ENCODE results near the gene PMM1. TPM values are rescaled to one million over a fixed set of nuclear protein-coding genes. Genes with fewer than 3 reads are reported as not detected.

The PMM1 gene
- total RNA-seq, 1 experiment from 2014 or later: 19.8 TPM

DNA sequence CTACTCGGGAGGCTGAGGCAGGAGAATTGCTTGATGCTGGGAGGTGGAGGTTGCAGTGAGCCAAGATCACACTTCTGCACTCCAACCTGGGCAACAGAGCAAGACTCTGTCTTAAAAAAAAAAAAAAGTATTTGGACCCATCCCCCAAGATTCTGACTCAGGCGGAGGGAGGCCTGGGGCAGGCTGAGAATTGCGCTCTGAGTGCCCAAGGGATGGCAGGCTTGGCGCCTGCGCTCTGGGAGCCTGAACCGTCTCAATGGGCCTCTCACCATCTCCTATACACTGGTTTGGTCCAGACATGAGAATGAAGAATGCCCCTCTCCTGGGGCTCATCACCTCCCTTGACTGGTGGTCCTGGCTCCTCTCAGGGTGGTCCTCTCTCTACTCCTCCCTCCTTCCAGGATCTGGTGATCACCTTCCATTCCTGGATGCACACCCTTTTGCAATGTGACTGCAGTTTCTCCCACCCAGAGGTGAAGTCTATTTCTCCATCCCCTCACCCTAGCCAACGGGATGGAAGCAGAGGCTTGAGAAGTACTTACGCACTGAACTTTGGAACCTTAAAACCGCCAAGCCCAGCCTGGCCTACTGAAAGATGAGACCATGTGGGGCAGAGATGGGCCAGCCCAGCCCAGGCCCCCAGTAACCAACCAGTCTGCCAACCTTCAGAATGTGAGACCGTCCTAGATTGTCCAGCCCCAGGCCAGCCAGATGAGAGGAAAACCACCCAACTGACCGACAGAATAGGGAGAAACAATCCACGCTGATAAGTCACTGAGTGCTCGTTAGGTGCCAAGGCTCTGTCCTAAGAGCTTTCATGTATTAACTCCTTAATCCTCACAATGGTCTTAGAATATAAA is 50.3 kb downstream of the PMM1 start:
- Histone ChIP-seq H3K4me2 (ENCODE audit: insufficient read depth, insufficient read length, low read length) (no peak overlapping the region), H2BK15ac (ENCODE audit: low read depth, low read length) (no peak overlapping the region), H2BK12ac (ENCODE audit: insufficient read length, low read depth, low read length) (no peak overlapping the region), H3K56ac (ENCODE audit: insufficient read length, low read depth, low read length) (no peak overlapping the region), H3K27ac (ENCODE audit: insufficient read length, low read depth, low read length) (no peak overlapping the region), H2AK5ac (ENCODE audit: insufficient read length, low read length) (no peak overlapping the region), H2BK20ac (ENCODE audit: low read depth, low read length, poor library complexity, severe bottlenecking) (no peak overlapping the region), H3K79me2 (ENCODE audit: insufficient read depth, low read length) (peaks cover 7% of the 10 kb centered on the region), H3K18ac (ENCODE audit: insufficient read length, low read depth, low read length) (no peak overlapping the region), H4K20me1 (ENCODE audit: control insufficient read depth, insufficient read depth, insufficient read length) (no peaks in the 10 kb centered on the region), H4K91ac (ENCODE audit: insufficient read length, low read depth, low read length) (no peak overlapping the region), H3K79me1 (ENCODE audit: insufficient read depth, low read depth, low read length, poor library complexity, severe bottlenecking) (no peaks in the 10 kb centered on the region), H3T11ph (ENCODE audit: low read length) (no peak overlapping the region), H3K27me3 (ENCODE audit: insufficient read depth, low read length) (no peaks in the 10 kb centered on the region), H3K4ac (ENCODE audit: low read depth, low read length) (no peak overlapping the region), H3K14ac (ENCODE audit: insufficient read depth, low read length) (no peak overlapping the region), H3K9me3 (ENCODE audit: control insufficient read depth, low read depth, low read length) (no peaks in the 10 kb centered on the region), H3K9ac (ENCODE audit: extremely low read depth, insufficient read length, low read length) (no peak overlapping the region), H2BK5ac (ENCODE audit: insufficient read length, low read length) (no peak overlapping the region), H3K23ac (ENCODE audit: insufficient read length, low read depth, low read length) (no peak overlapping the region), H3K23me2 (ENCODE audit: insufficient read length, low read depth, low read length, poor library complexity, severe bottlenecking) (no peaks in the 10 kb centered on the region), H4K5ac (ENCODE audit: insufficient read length, low read depth, low read length) (no peak overlapping the region), H4K8ac (replicated peaks; ENCODE audit: insufficient read length, low read depth, low read length) (no peak overlapping the region), H3K4me1 (ENCODE audit: insufficient read depth, low read length) (no peaks in the 10 kb centered on the region), H2AFZ (ENCODE audit: low read length) (no peak overlapping the region), H2BK120ac (ENCODE audit: low read depth, low read length, poor library complexity, severe bottlenecking) (no peak overlapping the region)
- peaks cover 13 to 42% (median 20%) of the 10 kb centered on the region in 3 experiments; a peak in 6 of 7 replicates for H3K36me3 Mint-ChIP-seq (ENCODE audit: insufficient read depth in 1 of 3, low read depth in 3 of 3)
- peaks cover 14 to 19% of the 10 kb centered on the region in 2 experiments for H3K4me1 Mint-ChIP-seq
- WGBS (ENCODE audit: extremely low coverage, insufficient read length, low lambda C conversion rate): no CpG with 5 or more reads among the region's 13 CpGs
- no peak overlapping the region; a peak in 1 of 7 replicates for H3K27ac Mint-ChIP-seq
- no peaks in the 10 kb centered on the region for H3K9me3 Mint-ChIP-seq
- no peak for DNase-seq
- TF ChIP-seq, protein P1, sequence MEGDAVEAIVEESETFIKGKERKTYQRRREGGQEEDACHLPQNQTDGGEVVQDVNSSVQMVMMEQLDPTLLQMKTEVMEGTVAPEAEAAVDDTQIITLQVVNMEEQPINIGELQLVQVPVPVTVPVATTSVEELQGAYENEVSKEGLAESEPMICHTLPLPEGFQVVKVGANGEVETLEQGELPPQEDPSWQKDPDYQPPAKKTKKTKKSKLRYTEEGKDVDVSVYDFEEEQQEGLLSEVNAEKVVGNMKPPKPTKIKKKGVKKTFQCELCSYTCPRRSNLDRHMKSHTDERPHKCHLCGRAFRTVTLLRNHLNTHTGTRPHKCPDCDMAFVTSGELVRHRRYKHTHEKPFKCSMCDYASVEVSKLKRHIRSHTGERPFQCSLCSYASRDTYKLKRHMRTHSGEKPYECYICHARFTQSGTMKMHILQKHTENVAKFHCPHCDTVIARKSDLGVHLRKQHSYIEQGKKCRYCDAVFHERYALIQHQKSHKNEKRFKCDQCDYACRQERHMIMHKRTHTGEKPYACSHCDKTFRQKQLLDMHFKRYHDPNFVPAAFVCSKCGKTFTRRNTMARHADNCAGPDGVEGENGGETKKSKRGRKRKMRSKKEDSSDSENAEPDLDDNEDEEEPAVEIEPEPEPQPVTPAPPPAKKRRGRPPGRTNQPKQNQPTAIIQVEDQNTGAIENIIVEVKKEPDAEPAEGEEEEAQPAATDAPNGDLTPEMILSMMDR (conservative IDR thresholded peaks at IDR 0.05): no peak
- no peak overlapping the region for H3K4me3 Mint-ChIP-seq
- H3K27me3 Mint-ChIP-seq (ENCODE audit: low read depth): no peaks in the 10 kb centered on the region
